ENCODE measurements around the gene C19orf73.
A peak's percentile ranks its signal among the peaks of the same experiment; 100 is the strongest.

Gene C19orf73, protein sequence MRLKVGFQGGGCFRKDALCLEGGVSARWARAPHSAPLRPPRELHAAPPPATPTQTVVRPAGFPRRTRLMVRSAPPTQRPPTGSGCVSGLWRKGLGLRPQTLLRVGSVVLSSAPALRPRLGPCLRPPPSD

GRCh38 chr19:49118565-49119410 lies at the start of gene C19orf73:
Gene C19orf73 (minus strand): TSS chr19:49119143. CDS start chr19:49119022, 121 bp downstream.
- DNase-seq: peak; percentile 96

GRCh38 chr19:49168421-49168820 lies 49.5 kb upstream of the C19orf73 start:
- DNase-seq: no peak

GRCh38 chr19:49167857-49168409 lies 49.0 kb upstream of the C19orf73 start:
- no peak for DNase-seq

DNA sequence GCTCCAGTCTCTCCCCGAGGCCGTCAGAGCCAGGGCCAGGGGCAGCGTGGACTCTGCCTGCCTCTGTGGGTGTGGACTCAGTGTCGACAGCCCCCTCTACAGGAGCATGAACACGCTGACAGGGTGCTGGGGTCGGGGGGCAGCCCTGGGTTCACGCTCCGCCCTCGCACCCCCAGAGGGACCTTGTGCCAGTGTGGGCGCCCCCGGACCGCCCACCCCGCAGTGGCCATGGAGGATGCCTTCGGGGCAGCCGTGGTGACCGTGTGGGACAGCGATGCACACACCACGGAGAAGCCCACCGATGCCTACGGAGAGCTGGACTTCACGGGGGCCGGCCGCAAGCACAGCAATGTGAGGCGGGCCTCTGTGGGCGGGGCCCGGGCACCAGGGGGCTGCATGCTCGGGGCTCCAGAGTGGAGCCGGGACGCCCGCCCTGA lies 46.9 kb upstream of the C19orf73 start:
- no peak for DNase-seq

GRCh38 chr19:49165111-49165750 lies 46.3 kb upstream of the C19orf73 start:
- DNase-seq: no peak

- DNase-seq: peak; percentile 22
These were observed 43.0 kb upstream of the C19orf73 start for GRCh38 chr19:49161987-49162386.

DNA sequence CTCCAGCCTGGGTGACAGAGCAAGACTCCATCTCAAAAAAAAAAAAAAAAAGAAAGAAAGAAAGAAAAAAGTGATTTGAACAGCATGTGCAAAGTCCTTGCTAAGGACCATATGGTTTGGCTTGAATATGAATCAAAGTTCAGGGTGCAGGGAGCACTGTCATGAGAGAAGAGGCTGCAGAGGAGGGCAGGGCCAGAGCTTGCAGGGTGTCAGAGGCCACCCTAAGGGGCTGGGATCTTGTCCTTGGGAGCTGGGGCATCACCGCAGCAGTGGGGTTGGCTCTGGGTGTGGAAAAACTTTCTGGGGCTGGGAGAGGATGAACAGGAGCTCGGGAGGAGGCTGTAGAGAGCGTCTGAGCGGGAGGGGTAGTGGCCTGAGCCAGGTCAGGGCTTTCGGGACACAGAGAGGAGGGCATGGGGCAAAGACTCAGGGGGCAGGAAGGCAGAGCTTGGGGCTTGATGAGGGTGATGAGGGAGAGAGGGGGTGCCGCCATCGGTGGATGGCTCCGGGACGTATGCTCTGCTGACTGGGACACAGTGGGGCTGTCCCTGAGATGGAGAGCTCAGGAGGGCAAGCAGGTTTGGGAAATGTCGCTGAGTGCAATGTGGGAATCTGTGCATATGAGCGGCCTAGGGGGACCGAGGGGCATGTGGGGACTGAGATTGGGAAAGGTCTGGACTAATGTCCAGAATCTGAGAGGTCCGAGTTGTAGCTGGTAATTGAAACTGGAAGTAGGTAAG lies 41.7 kb upstream of the C19orf73 start:
- DNase-seq: no peak

GRCh38 chr19:49157445-49158224 lies 38.7 kb upstream of the C19orf73 start, which contains the start of gene TRPM4:
Gene TRPM4 (plus strand): TSS chr19:49157792. CDS start chr19:49157867, 75 bp downstream.
- DNase-seq: peak; percentile 71

- DNase-seq: no peak
These were observed 36.9 kb upstream of the C19orf73 start for GRCh38 chr19:49155820-49156346.

GRCh38 chr19:49155005-49155819 lies 36.3 kb upstream of the C19orf73 start, which contains the start of gene HRC:
Gene HRC (minus strand): TSS chr19:49155396. CDS start chr19:49155237, 159 bp downstream.
- no peak for DNase-seq

DNA sequence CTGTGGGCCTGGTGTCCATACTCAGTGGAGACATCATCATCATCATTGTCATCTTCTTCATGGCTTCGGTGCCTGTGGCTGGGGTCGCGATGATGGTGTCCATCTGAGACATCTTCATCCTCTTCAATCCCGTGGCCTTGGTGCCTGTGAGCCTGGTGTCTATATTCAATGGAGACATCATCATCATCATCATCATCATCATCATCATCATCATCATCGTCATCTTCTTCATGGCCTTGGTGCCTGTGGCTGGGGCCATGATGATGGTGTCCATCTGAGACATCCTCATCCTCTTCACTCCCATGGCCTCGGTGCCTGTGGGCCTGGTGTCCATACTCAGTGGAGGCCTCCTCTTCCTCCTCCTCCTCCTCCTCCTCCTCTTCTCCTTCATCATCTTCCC lies 35.3 kb upstream of the C19orf73 start:
- DNase-seq: no peak

DNA sequence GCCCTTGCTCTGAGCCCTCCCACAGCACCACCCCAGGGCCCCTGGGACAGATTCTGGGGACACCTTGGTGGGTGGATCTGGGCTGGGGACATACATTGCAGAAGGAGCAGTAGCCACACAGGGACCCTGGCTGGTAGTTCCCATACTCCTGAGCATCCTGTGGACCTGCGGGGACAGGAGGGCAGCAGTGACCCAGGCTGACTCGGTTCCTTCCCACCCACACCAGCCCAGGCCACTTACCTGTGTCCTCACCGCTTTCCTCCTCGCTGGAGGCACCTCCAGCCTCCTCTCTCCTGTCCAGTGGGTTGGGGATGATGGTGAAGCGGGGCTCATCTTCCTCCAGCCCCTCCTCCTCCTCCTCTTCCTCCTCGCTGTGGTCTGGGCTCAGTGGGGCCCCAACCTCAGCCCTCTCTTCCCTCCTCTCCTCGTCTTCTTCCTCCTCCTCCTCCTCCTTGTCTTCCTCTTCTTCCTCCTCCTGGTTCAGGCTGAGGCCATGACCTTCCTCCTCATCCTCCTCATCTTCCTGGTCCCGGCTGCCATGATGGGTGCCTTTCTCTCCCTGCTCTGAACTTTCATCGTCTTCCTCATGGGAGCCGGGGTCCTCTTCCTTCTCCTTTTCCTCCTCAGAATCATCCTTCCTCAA lies 34.3 kb upstream of the C19orf73 start:
- DNase-seq: no peak

DNA sequence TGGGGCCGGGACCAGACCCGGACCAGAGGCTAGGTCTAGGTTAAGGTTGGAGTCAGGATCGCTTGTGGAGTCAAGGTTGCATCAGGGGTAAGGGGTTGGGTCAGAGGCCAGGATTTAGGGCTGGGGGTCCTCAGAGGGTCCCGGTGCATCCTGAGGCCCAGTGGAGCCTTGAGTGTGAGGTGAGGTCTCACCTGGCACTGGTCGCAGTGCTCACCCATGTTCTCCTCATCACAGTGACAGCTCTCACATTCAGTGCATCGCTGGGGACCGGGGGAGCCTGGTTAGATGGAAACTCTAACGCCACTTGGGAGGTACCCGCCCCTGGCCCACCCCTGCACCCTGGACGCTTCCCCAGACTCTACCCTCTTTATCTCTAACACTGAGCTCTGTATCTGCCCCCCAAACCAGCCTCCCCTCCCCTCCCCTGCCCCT lies 33.2 kb upstream of the C19orf73 start:
- DNase-seq: no peak

- peak; percentile 23 for DNase-seq
These were observed 32.5 kb upstream of the C19orf73 start for GRCh38 chr19:49151267-49152118.

DNA sequence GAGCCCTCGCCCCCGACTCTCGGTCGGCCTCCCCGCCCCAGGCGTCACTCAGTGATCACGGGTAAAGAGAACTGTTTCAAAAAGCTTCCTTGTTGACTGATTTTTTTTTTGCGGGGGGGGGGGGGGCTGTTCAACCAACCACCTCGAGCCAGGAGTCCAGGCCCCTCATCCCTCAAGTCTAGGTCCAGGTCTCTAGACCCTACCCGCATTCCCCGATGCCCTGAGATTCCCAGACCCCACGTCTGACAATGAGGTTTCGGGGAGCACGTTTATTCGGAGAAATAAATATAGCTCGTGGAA lies 32.0 kb upstream of the C19orf73 start:
- DNase-seq: no peak

- peak; percentile 80 for DNase-seq
These were observed 31.4 kb upstream of the C19orf73 start for GRCh38 chr19:49150106-49150943.

DNA sequence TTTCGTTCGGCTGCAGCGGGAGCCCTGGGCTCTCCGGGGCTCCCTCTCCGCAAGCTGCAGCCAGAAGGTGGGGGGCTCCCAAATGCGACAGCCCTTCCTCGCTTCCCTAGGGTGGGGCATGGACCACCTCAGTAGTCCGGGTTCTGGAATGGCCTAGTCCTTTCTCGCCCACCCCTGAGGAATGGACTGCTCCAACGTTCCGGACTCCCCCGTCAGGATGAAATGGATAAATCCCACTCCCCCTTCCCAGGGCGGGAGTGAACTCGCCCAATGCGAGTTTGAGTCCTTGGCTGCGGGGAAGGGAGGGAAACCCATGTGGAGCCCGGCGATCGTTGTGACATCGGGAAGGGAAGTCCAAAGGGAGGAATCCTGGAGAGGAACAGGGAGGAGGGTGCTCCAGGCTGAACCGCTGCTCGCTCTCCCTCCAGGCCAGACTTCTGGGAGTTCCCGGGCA lies 30.7 kb upstream of the C19orf73 start:
- peak; percentile 72 for DNase-seq
